Activated naive CD4-positive, alpha-beta T cell (primary cell): ENCODE data around the gene CASP8AP2.
"Not testable (repeated sequence)": the region's sequence is repeated elsewhere in the genome, so short reads cannot be mapped to it uniquely, and the experiment has no call there.

Experiments used
- DNase-seq, 4 experiments: peaks; one replicate each; lab custom pipeline; 2025; lab: John Stamatoyannopoulos, UW

Gene CASP8AP2

DNA sequence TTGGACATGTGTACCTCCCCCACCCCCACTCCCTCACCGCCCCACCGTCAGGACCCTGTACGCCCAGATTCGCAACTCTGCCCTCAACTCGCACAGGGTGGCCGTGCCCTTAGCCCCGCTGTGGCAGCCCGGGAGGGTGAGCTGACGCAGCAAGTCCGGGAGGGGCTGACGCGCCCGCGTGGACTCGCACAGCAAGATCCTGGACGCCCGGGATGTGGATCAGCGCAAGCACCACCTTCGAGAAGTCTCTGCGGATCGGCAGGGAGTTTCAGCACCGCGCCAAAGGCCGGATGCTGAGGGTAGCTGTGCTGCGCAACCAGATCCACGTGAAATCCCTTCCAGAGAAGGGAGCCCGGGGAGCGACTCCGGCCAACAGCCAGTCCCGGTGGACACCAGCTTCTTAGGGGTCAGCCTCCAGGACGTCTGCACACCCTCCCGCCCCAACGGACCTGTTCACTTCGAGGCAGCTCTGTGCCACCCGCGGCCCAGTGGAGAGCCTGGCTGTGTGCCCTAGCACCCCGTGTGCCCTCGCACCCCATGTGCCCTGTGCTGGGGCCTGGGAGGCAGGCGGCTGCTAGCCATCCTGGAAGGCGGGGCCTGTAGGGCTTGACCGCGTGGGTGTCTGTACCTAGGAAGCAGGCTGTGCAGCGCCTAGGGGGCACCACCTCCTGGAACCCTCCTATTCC is 57.9 kb downstream of the CASP8AP2 start:
- DNase-seq = no peak

DNA sequence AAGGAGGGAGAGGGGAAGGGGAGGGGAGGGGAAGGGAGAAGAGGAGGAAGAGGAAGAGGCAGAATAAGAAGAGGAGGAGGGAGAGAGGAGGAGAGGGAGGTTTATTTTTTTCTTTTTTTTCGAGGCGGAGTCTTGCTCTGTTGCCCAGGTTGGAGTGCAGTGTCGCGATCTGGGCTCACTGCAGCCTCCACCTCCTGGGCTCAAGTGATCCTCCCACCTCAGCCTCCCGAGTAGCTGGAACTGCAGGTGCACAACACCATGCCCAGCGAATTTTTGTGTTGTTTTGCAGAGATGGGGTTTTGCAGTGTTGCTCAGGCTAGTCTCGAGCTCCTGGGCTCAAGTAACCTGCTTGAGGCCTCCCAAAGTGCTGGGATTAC is 58.4 kb downstream of the CASP8AP2 start:
- no peak for DNase-seq

- DNase-seq = no peak
These were observed 59.2 kb downstream of the CASP8AP2 start for GRCh38 chr6:89888871-89889270.

- not testable (repeated sequence) for DNase-seq
These were observed 61.3 kb downstream of the CASP8AP2 start for GRCh38 chr6:89890845-89891528.

- not testable (repeated sequence) for DNase-seq
These were observed 62.9 kb downstream of the CASP8AP2 start for GRCh38 chr6:89892577-89892976.

DNA sequence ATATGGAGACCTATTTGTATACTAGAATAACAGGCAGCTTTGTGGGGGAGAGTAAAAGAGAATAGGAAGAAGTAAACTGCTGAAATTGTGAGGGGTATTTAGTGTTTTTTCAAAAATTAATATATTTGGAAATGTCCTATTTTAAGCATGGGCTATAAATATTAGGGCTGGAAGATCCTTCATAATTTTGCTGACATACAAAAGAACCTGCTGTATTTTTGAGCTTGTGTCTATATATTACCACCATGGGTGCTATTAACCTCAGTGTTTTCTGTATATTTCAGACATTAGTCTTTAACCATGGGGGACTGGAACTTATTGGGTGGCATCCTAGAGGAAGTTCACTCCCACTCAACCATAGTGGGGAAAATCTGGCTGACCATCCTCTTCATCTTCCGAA is 64.5 kb downstream of the CASP8AP2 start, which contains the start of gene GJA10:
TSS of gene GJA10 (plus strand) at position 301 of the 400 bp plus-strand sequence. CDS start at position 301, 0 bp downstream.
- DNase-seq = no peak

DNA sequence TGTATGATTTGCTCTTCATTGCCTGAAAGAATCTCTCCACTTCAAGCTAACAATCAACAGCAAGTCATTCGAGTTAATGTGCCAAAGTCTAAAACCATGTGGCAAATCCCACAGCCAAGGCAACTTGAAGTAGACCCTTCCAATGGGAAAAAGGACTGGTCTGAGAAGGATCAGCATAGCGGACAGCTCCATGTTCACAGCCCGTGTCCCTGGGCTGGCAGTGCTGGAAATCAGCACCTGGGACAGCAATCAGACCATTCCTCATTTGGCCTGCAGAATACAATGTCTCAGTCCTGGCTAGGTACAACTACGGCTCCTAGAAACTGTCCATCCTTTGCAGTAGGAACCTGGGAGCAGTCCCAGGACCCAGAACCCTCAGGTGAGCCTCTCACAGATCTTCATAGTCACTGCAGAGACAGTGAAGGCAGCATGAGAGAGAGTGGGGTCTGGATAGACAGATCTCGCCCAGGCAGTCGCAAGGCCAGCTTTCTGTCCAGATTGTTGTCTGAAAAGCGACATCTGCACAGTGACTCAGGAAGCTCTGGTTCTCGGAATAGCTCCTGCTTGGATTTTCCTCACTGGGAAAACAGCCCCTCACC is 65.7 kb downstream of the CASP8AP2 start:
- DNase-seq = no peak

- not testable (repeated sequence) for DNase-seq
These were observed 80.6 kb downstream of the CASP8AP2 start for GRCh38 chr6:89910001-89910901.

DNA sequence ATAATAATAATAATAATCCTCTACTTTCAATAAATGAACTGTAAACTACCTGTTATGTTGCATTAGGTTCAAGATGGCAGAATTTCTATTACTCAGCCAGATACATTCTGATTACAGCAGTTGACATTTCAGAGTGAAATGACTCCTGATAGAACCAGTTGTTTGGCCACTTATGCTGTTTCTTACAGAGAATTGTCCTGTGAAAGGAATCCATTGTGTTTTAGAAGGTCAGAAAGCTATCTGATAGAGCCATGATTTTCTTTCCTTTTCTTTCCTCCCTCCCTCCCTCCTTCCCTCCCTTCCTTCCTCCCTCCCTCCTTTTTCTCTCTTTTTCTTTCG is 81.2 kb downstream of the CASP8AP2 start:
- DNase-seq = no peak

GRCh38 chr6:89916136-89916920 is 86.6 kb downstream of the CASP8AP2 start:
- no peak for DNase-seq

GRCh38 chr6:89917216-89917615 is 87.5 kb downstream of the CASP8AP2 start:
- DNase-seq = no peak

GRCh38 chr6:89917801-89918366 is 88.2 kb downstream of the CASP8AP2 start:
- no peak for DNase-seq
